PC-9 (cell line): ENCODE results near the gene MTOR. TPM values are rescaled to one million over a fixed set of nuclear protein-coding genes. Genes with fewer than 3 reads are reported as not detected.

Experiments
- BruUV-seq: library from RNA; stranded (reverse); fragments of 400-500 nt; replicated peaks from 2 replicates; lab custom pipeline; 2021; lab: Mats Ljungman, UMichigan
- CTCF ChIA-PET: fragments of 300-600 bp; sonication (Branson Sonifier 250); formaldehyde crosslinking; loops from one replicate; lab custom pipeline; 2022; ENCODE audit warnings: antibody characterized with exemption; lab: Charles Lee
- POLR2A ChIA-PET: fragments of 300-600 bp; sonication (Branson Sonifier 250); formaldehyde crosslinking; loops from one replicate; lab custom pipeline; 2022; ENCODE audit warnings: antibody characterized with exemption; ENCODE audit not compliant: unreplicated experiment; lab: Charles Lee
- DNase-seq, 2 experiments: peaks; one replicate each; pipeline versions ENCODE4 v3.0.0 to v3.0.0-alpha.2; 2015 to 2022; ENCODE audit warnings: mixed read lengths in 1 of 2
- H2AFZ ChIP-seq: fragments of 200-600 bp; sonication (generic); 2 replicates; pipeline ENCODE4 v1.8.1; 2017; ENCODE audit warnings: antibody characterized with exemption
- H3F3A ChIP-seq: fragments of 200-600 bp; sonication (generic); 2 replicates; pipeline ENCODE4 v1.8.1; 2017; ENCODE audit warnings: antibody characterized with exemption, mild to moderate bottlenecking, low read depth; ENCODE audit not compliant: insufficient read depth
- H3K27ac ChIP-seq: fragments of 200-600 bp; sonication (generic); 2 replicates; pipeline ENCODE4 v1.6.1; 2016; ENCODE audit warnings: mixed run types
- H3K27me3 ChIP-seq: fragments of 200-600 bp; sonication (generic); 2 replicates; pipeline ENCODE4 v1.6.1; 2016; ENCODE audit warnings: low read depth, mixed run types; ENCODE audit not compliant: insufficient read depth
- H3K36me3 ChIP-seq: fragments of 200-600 bp; sonication (generic); 2 replicates; pipeline ENCODE4 v1.6.1; 2016; ENCODE audit warnings: low read depth, mixed run types
- H3K4me1 ChIP-seq: fragments of 200-600 bp; sonication (generic); replicated peaks from 2 replicates; pipeline ENCODE4 v1.6.1; 2016; ENCODE audit warnings: mixed run types; ENCODE audit not compliant: insufficient read depth
- H3K4me2 ChIP-seq: fragments of 200-600 bp; sonication (generic); 2 replicates; pipeline ENCODE4 v1.6.1; 2017; ENCODE audit warnings: mixed run types
- H3K4me3 ChIP-seq: fragments of 200-600 bp; sonication (generic); 2 replicates; pipeline ENCODE4 v1.6.1; 2016; ENCODE audit warnings: mixed run types
- H3K79me2 ChIP-seq: fragments of 200-600 bp; sonication (generic); 2 replicates; pipeline ENCODE4 v1.6.1; 2017; ENCODE audit warnings: low read depth, mixed run types
- H3K9me2 ChIP-seq: fragments of 200-600 bp; sonication (generic); 2 replicates; pipeline ENCODE4 v1.8.1; 2017; ENCODE audit warnings: mild to moderate bottlenecking; ENCODE audit not compliant: insufficient read depth
- H3K9me3 ChIP-seq: fragments of 200-600 bp; sonication (generic); 2 replicates; pipeline ENCODE4 v1.8.1; 2016; ENCODE audit warnings: low read depth; ENCODE audit not compliant: insufficient read depth
- H4K20me1 ChIP-seq: fragments of 200-600 bp; sonication (generic); 2 replicates; pipeline ENCODE4 v1.8.1; 2017; ENCODE audit not compliant: insufficient read depth
- CTCF ChIP-seq: fragments of 200-600 bp; sonication (generic); conservative IDR thresholded peaks from 2 replicates; pipeline ENCODE4 v1.6.1; 2017; ENCODE audit warnings: mixed run types, antibody characterized with exemption, mild to moderate bottlenecking, moderate library complexity
- EZH2 ChIP-seq: fragments of 200-600 bp; sonication (generic); IDR thresholded peaks from 2 replicates; pipeline ENCODE4 v1.8.0; 2017; ENCODE audit warnings: antibody characterized with exemption, low read depth
- intact Hi-C: fragments of 100-400 bp; cut with micrococcal nuclease; formaldehyde crosslinking; loops from one replicate; pipeline ENCODE4 v1.10.0; 2022; ENCODE audit not compliant: unreplicated experiment
- total RNA-seq: library from RNA; stranded (reverse); gene quantifications from 2 replicates; pipeline ENCODE4 v1.2.3, GENCODE V29; 2021

MTOR gene
- total RNA-seq, 1 experiment from 2014 or later: 37.4 TPM

GRCh38 chr1:11144570-11145256 is 117.6 kb downstream of the MTOR start:
- Histone ChIP-seq H3K79me2 (no peaks in the 10 kb centered on the region), H3K4me1 (peaks cover 14% of the 10 kb centered on the region), H2AFZ (no peak overlapping the region), H3F3A (no peaks in the 10 kb centered on the region), H3K9me2 (no peaks in the 10 kb centered on the region), H3K4me3 (no peak overlapping the region), H3K9me3 (no peaks in the 10 kb centered on the region), H4K20me1 (no peaks in the 10 kb centered on the region), H3K4me2 (no peak overlapping the region), H3K27me3 (no peaks in the 10 kb centered on the region), H3K36me3 (no peaks in the 10 kb centered on the region), H3K27ac (no peak overlapping the region)
- intact Hi-C loops: no loop called here
- no peak for DNase-seq
- CTCF ChIA-PET: no interaction called here
- TF ChIP-seq EZH2 (no peak), CTCF (no peak)
- POLR2A ChIA-PET: interaction anchor here (0.7 kb wide), 1 partner anchor 898 kb away, joined by 3 read pairs; no protein-coding TSS in a partner anchor
- BruUV-seq: no TSS peak

- Histone ChIP-seq H4K20me1 (no peaks in the 10 kb centered on the region), H3K9me3 (no peaks in the 10 kb centered on the region), H3K4me2 (no peak overlapping the region), H3K4me3 (no peak overlapping the region), H2AFZ (no peak overlapping the region), H3K79me2 (no peaks in the 10 kb centered on the region), H3K27ac (no peak overlapping the region), H3F3A (no peaks in the 10 kb centered on the region), H3K27me3 (no peaks in the 10 kb centered on the region), H3K9me2 (no peaks in the 10 kb centered on the region), H3K4me1 (peaks cover 14% of the 10 kb centered on the region), H3K36me3 (no peaks in the 10 kb centered on the region)
- ChIA-PET CTCF (no interaction called here), POLR2A (interaction anchor here (0.7 kb wide), 1 partner anchor 897 kb away, joined by 3 read pairs; no protein-coding TSS in a partner anchor)
- TF ChIP-seq CTCF (no peak), EZH2 (no peak)
- BruUV-seq: no TSS peak
- intact Hi-C loops: no loop called here
- no peak for DNase-seq
Measured at GRCh38 chr1:11143907-11144306, 118.4 kb downstream of the MTOR start.

GRCh38 chr1:11143401-11143800 is 119.0 kb downstream of the MTOR start:
- Histone ChIP-seq H3K27ac (no peak overlapping the region), H3K36me3 (no peaks in the 10 kb centered on the region), H2AFZ (no peak overlapping the region), H3K9me2 (no peaks in the 10 kb centered on the region), H3K4me2 (no peak overlapping the region), H3K4me3 (no peak overlapping the region), H3K27me3 (no peaks in the 10 kb centered on the region), H3K79me2 (no peaks in the 10 kb centered on the region), H3K9me3 (no peaks in the 10 kb centered on the region), H4K20me1 (no peaks in the 10 kb centered on the region), H3F3A (no peaks in the 10 kb centered on the region), H3K4me1 (peaks cover 14% of the 10 kb centered on the region)
- intact Hi-C loops: no loop called here
- ChIA-PET POLR2A (no interaction called here), CTCF (no interaction called here)
- DNase-seq: no peak
- no peak for TF ChIP-seq EZH2
- TF ChIP-seq CTCF: no peak
- no TSS peak for BruUV-seq
